Neural progenitor cell (in vitro differentiated cells): ENCODE data around the gene UHRF2.

Experiments
- EZH2 ChIP-seq: fragments of 200-600 bp; sonication (generic); IDR thresholded peaks from 2 replicates; pipeline ENCODE4 v1.6.1; 2017; ENCODE audit warnings: antibody characterized with exemption, mild to moderate bottlenecking, moderate library complexity
- TF ChIP-seq, protein P1 (sequence below): fragments of 200-600 bp; sonication (generic); IDR thresholded peaks from 2 replicates; pipeline ENCODE4 v1.5.1; 2017; ENCODE audit warnings: antibody characterized with exemption, mild to moderate bottlenecking

GRCh38 chr9:6522263-6522662 lies 109.3 kb downstream of the UHRF2 start:
- TF ChIP-seq, protein P1, sequence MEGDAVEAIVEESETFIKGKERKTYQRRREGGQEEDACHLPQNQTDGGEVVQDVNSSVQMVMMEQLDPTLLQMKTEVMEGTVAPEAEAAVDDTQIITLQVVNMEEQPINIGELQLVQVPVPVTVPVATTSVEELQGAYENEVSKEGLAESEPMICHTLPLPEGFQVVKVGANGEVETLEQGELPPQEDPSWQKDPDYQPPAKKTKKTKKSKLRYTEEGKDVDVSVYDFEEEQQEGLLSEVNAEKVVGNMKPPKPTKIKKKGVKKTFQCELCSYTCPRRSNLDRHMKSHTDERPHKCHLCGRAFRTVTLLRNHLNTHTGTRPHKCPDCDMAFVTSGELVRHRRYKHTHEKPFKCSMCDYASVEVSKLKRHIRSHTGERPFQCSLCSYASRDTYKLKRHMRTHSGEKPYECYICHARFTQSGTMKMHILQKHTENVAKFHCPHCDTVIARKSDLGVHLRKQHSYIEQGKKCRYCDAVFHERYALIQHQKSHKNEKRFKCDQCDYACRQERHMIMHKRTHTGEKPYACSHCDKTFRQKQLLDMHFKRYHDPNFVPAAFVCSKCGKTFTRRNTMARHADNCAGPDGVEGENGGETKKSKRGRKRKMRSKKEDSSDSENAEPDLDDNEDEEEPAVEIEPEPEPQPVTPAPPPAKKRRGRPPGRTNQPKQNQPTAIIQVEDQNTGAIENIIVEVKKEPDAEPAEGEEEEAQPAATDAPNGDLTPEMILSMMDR = no peak
- TF ChIP-seq EZH2 = no peak
